HUES6 (cell line): ENCODE results near the gene MTFP1.

ENCODE experiments used
- H3K27ac ChIP-seq: 2 replicates; pipeline ENCODE4 v1.7.0; 2013; ENCODE audit warnings: low read depth, mild to moderate bottlenecking, low read length, inconsistent platforms
- H3K27me3 ChIP-seq: 2 replicates; pipeline ENCODE4 v1.6.1; 2013; ENCODE audit warnings: low read length; ENCODE audit not compliant: control insufficient read depth, insufficient read depth
- H3K36me3 ChIP-seq: 2 replicates; pipeline ENCODE4 v1.6.1; 2013; ENCODE audit warnings: low read length; ENCODE audit not compliant: control insufficient read depth, insufficient read depth
- H3K4me1 ChIP-seq: 2 replicates; pipeline ENCODE4 v1.6.1; 2013; ENCODE audit warnings: low read length; ENCODE audit not compliant: control insufficient read depth, insufficient read depth
- H3K4me3 ChIP-seq: 2 replicates; pipeline ENCODE4 v1.5.1; 2013; ENCODE audit warnings: low read depth, low read length
- H3K9ac ChIP-seq: one replicate; pipeline ENCODE4 v1.6.1; 2013; ENCODE audit warnings: mild to moderate bottlenecking, low read length
- H3K9me3 ChIP-seq: 2 replicates; pipeline ENCODE4 v1.6.1; 2013; ENCODE audit warnings: low read depth, low read length; ENCODE audit not compliant: control insufficient read depth, insufficient read depth

The MTFP1 gene

DNA sequence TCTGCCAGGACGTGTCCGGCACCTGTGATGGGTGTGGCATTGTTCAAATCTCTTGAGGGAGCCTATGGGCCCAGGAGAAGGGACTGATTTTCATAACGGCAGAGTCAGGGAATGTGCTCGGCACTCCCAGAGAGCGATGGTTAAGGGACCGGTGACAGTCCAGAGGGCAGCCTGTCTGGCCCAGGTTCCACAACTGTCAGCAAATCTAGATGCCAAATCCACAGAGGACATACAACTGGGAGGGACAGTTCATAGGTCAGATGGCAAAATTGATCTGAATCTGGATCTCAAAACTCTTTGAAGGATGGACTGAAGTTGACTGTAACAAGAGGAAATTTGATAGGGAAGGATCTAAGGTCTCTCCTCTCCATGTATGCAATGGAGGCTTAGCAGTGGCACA, 21.3 kb upstream of the MTFP1 start:
- Histone ChIP-seq H3K4me3 (no peak overlapping the region), H3K9ac (no peak overlapping the region), H3K36me3 (peaks cover 15% of the 10 kb centered on the region), H3K4me1 (peaks cover 9% of the 10 kb centered on the region), H3K27me3 (no peaks in the 10 kb centered on the region), H3K27ac (no peak overlapping the region), H3K9me3 (no peaks in the 10 kb centered on the region)

DNA sequence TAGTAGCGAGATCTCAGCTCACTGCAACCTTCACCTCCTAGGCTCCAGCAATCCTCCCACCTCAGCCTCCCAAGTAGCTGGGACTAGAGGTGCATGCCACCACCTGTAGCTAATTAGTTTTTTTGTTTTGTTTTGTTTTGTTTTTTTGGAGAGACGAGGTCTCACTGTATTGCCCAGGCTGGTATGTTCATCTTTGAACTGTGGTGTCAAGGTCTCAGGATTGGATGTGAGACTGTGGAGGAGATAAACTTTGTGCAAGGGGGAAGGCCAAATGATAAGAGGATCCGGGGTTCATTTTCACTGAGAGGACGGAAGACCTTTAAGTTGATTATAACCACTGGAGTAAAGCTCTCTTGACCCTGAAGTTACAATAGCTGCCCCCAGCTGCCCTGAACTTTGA, 19.8 kb upstream of the MTFP1 start:
- no peaks in the 10 kb centered on the region for H3K27me3 ChIP-seq
- H3K4me3 ChIP-seq: no peak overlapping the region
- no peak overlapping the region for H3K9ac ChIP-seq
- H3K4me1 ChIP-seq: peaks cover 9% of the 10 kb centered on the region
- no peaks in the 10 kb centered on the region for H3K9me3 ChIP-seq
- H3K27ac ChIP-seq: no peak overlapping the region
- H3K36me3 ChIP-seq: peaks cover 19% of the 10 kb centered on the region

GRCh38 chr22:30406400-30406799, 19.2 kb upstream of the MTFP1 start:
- Histone ChIP-seq H3K4me1 (peaks cover 9% of the 10 kb centered on the region), H3K4me3 (no peak overlapping the region), H3K9me3 (no peaks in the 10 kb centered on the region), H3K27ac (no peak overlapping the region), H3K9ac (no peak overlapping the region), H3K36me3 (peaks cover 24% of the 10 kb centered on the region), H3K27me3 (no peaks in the 10 kb centered on the region)

- Histone ChIP-seq H3K9ac (no peak overlapping the region), H3K9me3 (no peaks in the 10 kb centered on the region), H3K36me3 (peaks cover 30% of the 10 kb centered on the region), H3K4me3 (no peak overlapping the region), H3K4me1 (no peaks in the 10 kb centered on the region), H3K27me3 (no peaks in the 10 kb centered on the region), H3K27ac (no peak overlapping the region)
These were observed 17.0 kb upstream of the MTFP1 start for GRCh38 chr22:30408388-30409102.

GRCh38 chr22:30411780-30412179, 13.8 kb upstream of the MTFP1 start:
- Histone ChIP-seq H3K27me3 (no peaks in the 10 kb centered on the region), H3K9ac (no peak overlapping the region), H3K36me3 (peaks cover 46% of the 10 kb centered on the region), H3K4me1 (no peaks in the 10 kb centered on the region), H3K4me3 (no peak overlapping the region), H3K27ac (no peak overlapping the region), H3K9me3 (no peaks in the 10 kb centered on the region)

- no peaks in the 10 kb centered on the region for H3K4me1 ChIP-seq
- H3K9me3 ChIP-seq: no peaks in the 10 kb centered on the region
- no peak overlapping the region for H3K27ac ChIP-seq
- peaks cover 49% of the 10 kb centered on the region for H3K36me3 ChIP-seq
- H3K27me3 ChIP-seq: no peaks in the 10 kb centered on the region
- H3K9ac ChIP-seq: no peak overlapping the region
- no peak overlapping the region for H3K4me3 ChIP-seq
These were observed 12.6 kb upstream of the MTFP1 start for GRCh38 chr22:30413001-30413400.

- H3K4me3 ChIP-seq: no peak overlapping the region
These were observed 11.6 kb upstream of the MTFP1 start for GRCh38 chr22:30413745-30414524.

DNA sequence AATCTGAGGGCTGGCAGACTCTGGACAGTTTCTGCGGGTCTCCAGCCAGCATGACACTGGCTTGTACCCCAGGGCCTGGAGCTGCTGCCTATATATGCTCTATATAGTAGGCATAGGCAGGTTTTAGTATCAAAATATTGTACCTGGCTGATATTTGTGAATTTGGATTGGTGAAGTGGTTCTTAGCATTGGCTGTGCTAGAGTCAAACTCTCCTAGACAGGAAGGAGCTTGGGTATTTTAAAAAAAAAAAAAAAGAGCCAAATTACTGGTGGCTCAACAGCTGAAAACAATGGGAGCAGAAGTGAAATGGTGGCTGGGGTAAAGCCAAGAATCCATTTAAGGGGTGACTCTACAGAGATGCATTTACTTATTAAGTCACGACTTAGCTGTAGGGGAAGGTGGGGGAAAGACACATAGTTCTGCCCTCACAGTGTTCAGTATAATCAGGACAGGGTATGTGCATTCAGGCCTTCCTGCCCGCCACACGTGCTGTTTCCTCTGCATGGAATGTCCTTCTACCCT, 11.0 kb upstream of the MTFP1 start:
- no peak overlapping the region for H3K4me3 ChIP-seq
- no peaks in the 10 kb centered on the region for H3K9me3 ChIP-seq
- no peaks in the 10 kb centered on the region for H3K27me3 ChIP-seq
- H3K36me3 ChIP-seq: peaks cover 51% of the 10 kb centered on the region
- no peak overlapping the region for H3K9ac ChIP-seq
- no peak overlapping the region for H3K27ac ChIP-seq
- H3K4me1 ChIP-seq: no peaks in the 10 kb centered on the region

More at GRCh38 chr22:30413745-30414524, 11.6 kb upstream of the MTFP1 start:
- H3K9ac ChIP-seq: no peak overlapping the region
- H3K9me3 ChIP-seq: no peaks in the 10 kb centered on the region
- H3K36me3 ChIP-seq: peaks cover 52% of the 10 kb centered on the region
- H3K4me1 ChIP-seq: no peaks in the 10 kb centered on the region
- H3K27ac ChIP-seq: no peak overlapping the region
- no peaks in the 10 kb centered on the region for H3K27me3 ChIP-seq

GRCh38 chr22:30416403-30416802, 9.2 kb upstream of the MTFP1 start:
- Histone ChIP-seq H3K36me3 (peaks cover 54% of the 10 kb centered on the region), H3K9me3 (no peaks in the 10 kb centered on the region), H3K27ac (no peak overlapping the region), H3K27me3 (no peaks in the 10 kb centered on the region), H3K9ac (no peak overlapping the region), H3K4me3 (no peak overlapping the region), H3K4me1 (peaks cover 3% of the 10 kb centered on the region; the same call in 1 of the 2 replicates)

DNA sequence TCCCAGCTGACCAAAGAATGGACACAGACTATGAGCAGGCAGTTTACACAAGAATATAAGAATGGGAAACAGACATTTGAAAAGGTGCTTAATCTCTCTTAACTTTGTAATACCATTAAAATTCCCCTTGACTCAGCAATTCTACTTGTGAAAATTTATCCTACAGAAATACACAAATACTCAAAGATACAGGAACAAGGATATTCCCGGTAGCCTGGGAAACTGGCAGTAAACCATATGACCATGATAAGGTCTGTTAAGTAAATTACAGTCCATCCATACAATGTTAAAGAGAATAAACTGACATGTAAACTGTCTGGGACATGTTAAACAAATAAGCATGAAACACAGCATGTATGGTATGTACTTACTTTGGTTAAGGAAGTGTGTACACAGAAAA, 8.7 kb upstream of the MTFP1 start:
- Histone ChIP-seq H3K4me1 (peaks cover 7% of the 10 kb centered on the region; the same call in 1 of the 2 replicates), H3K9me3 (no peaks in the 10 kb centered on the region), H3K9ac (no peak overlapping the region), H3K27me3 (no peaks in the 10 kb centered on the region), H3K4me3 (no peak overlapping the region), H3K27ac (no peak overlapping the region), H3K36me3 (peaks cover 56% of the 10 kb centered on the region)
